H1 (cell line): ENCODE measurements around the gene RFTN2. TPM values are rescaled to one million over a fixed set of nuclear protein-coding genes. Genes with fewer than 3 reads are reported as not detected.

Experiments
- CTCF ChIA-PET: fragments of 300-600 bp; sonication (Branson Sonifier 250); formaldehyde crosslinking; loops from one replicate; lab custom pipeline; 2021; ENCODE audit not compliant: partially characterized antibody; lab: Charles Lee
- POLR2A ChIA-PET: fragments of 300-600 bp; sonication (Branson Sonifier 250); formaldehyde crosslinking; loops from one replicate; lab custom pipeline; 2021; ENCODE audit warnings: inconsistent platforms; ENCODE audit not compliant: partially characterized antibody; lab: Charles Lee
- DNase-seq, 2 experiments: peaks; one replicate each; pipeline versions ENCODE4 v3.0.0 to v3.0.0-alpha.2; 2010 to 2022; ENCODE audit warnings: low spot score in 2 of 2, low read depth in 1 of 2, mixed read lengths in 1 of 2
- FAIRE-seq: peaks from 2 replicates; lab custom pipeline; 2011; peaks lifted over from hg19 to GRCh38; lab: Jason Lieb, UNC
- H2AFZ ChIP-seq: 2 replicates; pipeline ENCODE4 v1.8.1; 2012; ENCODE audit warnings: low read length, inconsistent platforms
- H2AK5ac ChIP-seq: 2 replicates; pipeline ENCODE4 v1.6.1; 2013; ENCODE audit warnings: low read depth, low read length
- H2BK120ac ChIP-seq: replicated peaks from 2 replicates; pipeline ENCODE3; 2013; ENCODE audit warnings: low read depth, low read length, inconsistent platforms
- H2BK12ac ChIP-seq: 2 replicates; pipeline ENCODE4 v1.6.1; 2013; ENCODE audit warnings: low read depth, low read length
- H2BK15ac ChIP-seq: 2 replicates; pipeline ENCODE4 v1.6.1; 2013; ENCODE audit warnings: low read length
- H2BK20ac ChIP-seq: 2 replicates; pipeline ENCODE4 v1.6.1; 2013; ENCODE audit warnings: low read length
- H2BK5ac ChIP-seq: 2 replicates; pipeline ENCODE4 v1.6.1; 2013; ENCODE audit warnings: low read depth, low read length
- H3K14ac ChIP-seq: 2 replicates; pipeline ENCODE4 v1.6.1; 2013; ENCODE audit warnings: inconsistent platforms; ENCODE audit not compliant: insufficient read length
- H3K18ac ChIP-seq: 2 replicates; pipeline ENCODE4 v1.6.1; 2013; ENCODE audit warnings: low read length; ENCODE audit errors: extremely low read depth
- H3K23ac ChIP-seq: 2 replicates; pipeline ENCODE4 v1.6.1; 2013; ENCODE audit warnings: inconsistent platforms; ENCODE audit not compliant: insufficient read length
- H3K23me2 ChIP-seq: 2 replicates; pipeline ENCODE4 v1.6.1; 2013; ENCODE audit warnings: low read depth, low read length
- H3K27ac ChIP-seq: 2 replicates; pipeline ENCODE4 v1.6.1; 2011; ENCODE audit warnings: low read depth, low read length, inconsistent platforms
- H3K27me3 ChIP-seq, 4 experiments: replicated peaks in 1 of 4; 1 replicate in 1 of 4; 2 replicates in 3 of 4; pipeline versions ENCODE4 v1.6.1 to v1.8.1; 2011 to 2013; ENCODE audit warnings: low read length in 3 of 4, mild to moderate bottlenecking in 3 of 4, inconsistent platforms in 2 of 4, mixed read lengths in 2 of 4, moderate library complexity in 1 of 4; ENCODE audit not compliant: control insufficient read depth in 3 of 4, insufficient read depth in 3 of 4; ENCODE audit errors: extremely low read depth in 1 of 4
- H3K36me3 ChIP-seq, 4 experiments: 2 replicates each; pipeline versions ENCODE4 v1.6.1 to v1.8.1; 2011 to 2013; ENCODE audit warnings: mild to moderate bottlenecking in 4 of 4, low read length in 3 of 4, moderate library complexity in 2 of 4, control low read depth in 1 of 4, inconsistent platforms in 1 of 4; ENCODE audit not compliant: insufficient read depth in 4 of 4, control insufficient read depth in 2 of 4
- H3K4ac ChIP-seq: replicated peaks from 2 replicates; pipeline ENCODE3; 2013; ENCODE audit warnings: low read length, low read depth, mixed read lengths, inconsistent platforms; ENCODE audit not compliant: insufficient read length
- H3K4me1 ChIP-seq, 4 experiments: replicated peaks in 1 of 4; 1 replicate in 1 of 4; 2 replicates in 3 of 4; pipeline versions ENCODE4 v1.6.1 to v1.8.1; 2011 to 2013; ENCODE audit warnings: low read length in 3 of 4, inconsistent platforms in 2 of 4, mixed read lengths in 1 of 4; ENCODE audit not compliant: insufficient read depth in 4 of 4, control insufficient read depth in 3 of 4
- H3K4me2 ChIP-seq, 2 experiments: 2 replicates each; pipeline versions ENCODE4 v1.6.1 to v1.8.1; 2011 to 2013; ENCODE audit warnings: low read depth in 2 of 2, low read length in 2 of 2, control low read depth in 1 of 2, inconsistent platforms in 1 of 2, mild to moderate bottlenecking in 1 of 2; ENCODE audit not compliant: insufficient read depth in 1 of 2
- H3K4me3 ChIP-seq, 4 experiments: fragments of 200-600, 300-600 bp in 1 of 4; sonication (generic), shearing (Covaris generic), sonication (Bioruptor Twin) in 1 of 4; 2 replicates each; pipeline versions ENCODE4 v1.5.1 to v1.8.1; 2011 to 2016; ENCODE audit warnings: low read length in 4 of 4, low read depth in 3 of 4, control low read depth in 2 of 4, inconsistent platforms in 2 of 4, mild to moderate bottlenecking in 2 of 4, mixed read lengths in 1 of 4, moderate library complexity in 1 of 4; ENCODE audit not compliant: insufficient read depth in 2 of 4; ENCODE audit errors: extremely low read depth in 1 of 4
- H3K56ac ChIP-seq: replicated peaks from 2 replicates; pipeline ENCODE3; 2013; ENCODE audit warnings: low read depth, mild to moderate bottlenecking, mixed read lengths, low read length, inconsistent platforms; ENCODE audit not compliant: insufficient read length
- H3K79me1 ChIP-seq: 2 replicates; pipeline ENCODE4 v1.6.1; 2013; ENCODE audit warnings: low read depth, low read length, control low read depth
- H3K79me2 ChIP-seq, 2 experiments: 2 replicates each; pipeline versions ENCODE4 v1.6.1 to v1.8.1; 2012 to 2013; ENCODE audit warnings: low read length in 2 of 2, mild to moderate bottlenecking in 2 of 2, inconsistent platforms in 1 of 2; ENCODE audit not compliant: insufficient read depth in 2 of 2, control insufficient read depth in 1 of 2
- H3K9ac ChIP-seq, 4 experiments: replicated peaks in 1 of 4; 1 replicate in 1 of 4; 2 replicates in 3 of 4; pipeline versions ENCODE4 v1.6.1 to v1.8.1; 2011 to 2013; ENCODE audit warnings: low read depth in 3 of 4, low read length in 3 of 4, control low read depth in 2 of 4, mild to moderate bottlenecking in 2 of 4, moderate library complexity in 2 of 4, inconsistent platforms in 1 of 4; ENCODE audit errors: extremely low read depth in 1 of 4
- H3K9me3 ChIP-seq, 2 experiments: 2 replicates each; pipeline versions ENCODE4 v1.6.1 to v1.8.1; 2012 to 2013; ENCODE audit warnings: mild to moderate bottlenecking in 2 of 2, moderate library complexity in 2 of 2, control low read depth in 1 of 2, inconsistent platforms in 1 of 2, low read depth in 1 of 2, low read length in 1 of 2, mixed read lengths in 1 of 2; ENCODE audit not compliant: insufficient read depth in 2 of 2
- H4K20me1 ChIP-seq, 2 experiments: replicated peaks in 1 of 2; 2 replicates each; pipeline versions ENCODE3 to v1.8.1; 2011 to 2013; ENCODE audit warnings: inconsistent platforms in 2 of 2, low read length in 2 of 2, mild to moderate bottlenecking in 1 of 2; ENCODE audit not compliant: insufficient read depth in 2 of 2, control insufficient read depth in 1 of 2
- H4K5ac ChIP-seq: 2 replicates; pipeline ENCODE4 v1.6.1; 2013; ENCODE audit warnings: low read length, low read depth, mixed read lengths, inconsistent platforms; ENCODE audit not compliant: insufficient read length
- H4K8ac ChIP-seq: 2 replicates; pipeline ENCODE4 v1.8.0; 2013; ENCODE audit warnings: mild to moderate bottlenecking, moderate library complexity, low read length, inconsistent platforms; ENCODE audit not compliant: insufficient read depth; ENCODE audit errors: extremely low read depth
- H4K91ac ChIP-seq: replicated peaks from 2 replicates; pipeline ENCODE3; 2013; ENCODE audit warnings: low read length, mixed read lengths, inconsistent platforms; ENCODE audit not compliant: insufficient read length
- BRCA1 ChIP-seq: IDR thresholded peaks from 2 replicates; pipeline ENCODE4 v1.6.1; 2012; ENCODE audit warnings: low read depth, low read length, improper control_type of control experiment
- CEBPB ChIP-seq: IDR thresholded peaks from 2 replicates; pipeline ENCODE4 v1.6.1; 2012; ENCODE audit warnings: low read depth, low read length
- CHD2 ChIP-seq: IDR thresholded peaks from 2 replicates; pipeline ENCODE4 v1.6.1; 2012; ENCODE audit warnings: low read length, improper control_type of control experiment
- KDM1A ChIP-seq: fragments of 200-600, 300-600 bp; sonication (generic); IDR thresholded peaks from 2 replicates; pipeline ENCODE4 v1.7.1; 2016; ENCODE audit warnings: mild to moderate bottlenecking, low read length, borderline replicate concordance
- RAD21 ChIP-seq, 2 experiments: IDR thresholded peaks in 1 of 2; conservative IDR thresholded peaks in 1 of 2; 2 replicates each; pipeline ENCODE4 v1.6.1; 2011; ENCODE audit warnings: low read depth in 2 of 2, low read length in 2 of 2, improper control_type of control experiment in 1 of 2, inconsistent platforms in 1 of 2, mild to moderate bottlenecking in 1 of 2, moderate library complexity in 1 of 2
- RBBP5 ChIP-seq: IDR thresholded peaks from 2 replicates; pipeline ENCODE4 v1.7.1; 2012; ENCODE audit warnings: low read depth, mild to moderate bottlenecking, inconsistent platforms, low read length, moderate library complexity, borderline replicate concordance
- SRF ChIP-seq: IDR thresholded peaks from 2 replicates; pipeline ENCODE4 v1.6.1; 2011; ENCODE audit warnings: mild to moderate bottlenecking, low read depth, low read length, moderate library complexity
- TAF7 ChIP-seq: optimal IDR thresholded peaks from 2 replicates; pipeline ENCODE3; 2011; ENCODE audit warnings: low read depth, mild to moderate bottlenecking, inconsistent platforms, low read length, moderate library complexity, borderline replicate concordance
- YY1 ChIP-seq: IDR thresholded peaks from 2 replicates; pipeline ENCODE4 v1.6.1; 2011; ENCODE audit warnings: low read depth, mild to moderate bottlenecking, low read length
- WGBS, 2 experiments: shearing (Covaris generic) in 1 of 2; methylation state at CpG; one replicate each; pipeline versions ENCODE4 v1.1.6 to v1.1.7; 2013 to 2015; ENCODE audit warnings: low lambda C conversion rate in 2 of 2, mixed read lengths in 2 of 2, inconsistent platforms in 1 of 2, low coverage in 1 of 2, missing lambda C conversion rate in 1 of 2; ENCODE audit not compliant: insufficient replicate concordance in 2 of 2, insufficient coverage in 1 of 2, insufficient read length in 1 of 2; ENCODE audit errors: extremely low coverage in 1 of 2, missing lambda C conversion rate in 1 of 2; 5-methylcytosine and 5-hydroxymethylcytosine counted together
- polyA plus RNA-seq, 7 experiments: library from polyadenylated mRNA; depleted of rRNA in 3 of 7; stranded (reverse) in 5 of 7; unstranded in 2 of 7; fragments of >200 nt in 5 of 7; fragments of 200-250 nt in 2 of 7; gene quantifications; 1 replicate in 5 of 7; 2 replicates in 1 of 7; 4 replicates in 1 of 7; pipeline versions ENCODE4 v1.2.1 to v1.2.3, GENCODE V29; 2011 to 2013; ENCODE audit warnings: missing spikeins in 2 of 7, mixed read lengths in 2 of 7
- total RNA-seq: library from RNA; stranded (reverse); fragmentation: NEBNext Ultra II Directional; extraction: Animal tissue kit (Norgen Biotek cat#: 25700); gene quantifications from 2 replicates; pipeline ENCODE4 v1.2.1, GENCODE V29; 2021

Gene RFTN2
- total and polyA plus RNA-seq, 2 of the 8 experiments (the other 6 are each of a cell fraction or from before 2014, with no cell fraction given) = 2.3 to 2.4 TPM

DNA sequence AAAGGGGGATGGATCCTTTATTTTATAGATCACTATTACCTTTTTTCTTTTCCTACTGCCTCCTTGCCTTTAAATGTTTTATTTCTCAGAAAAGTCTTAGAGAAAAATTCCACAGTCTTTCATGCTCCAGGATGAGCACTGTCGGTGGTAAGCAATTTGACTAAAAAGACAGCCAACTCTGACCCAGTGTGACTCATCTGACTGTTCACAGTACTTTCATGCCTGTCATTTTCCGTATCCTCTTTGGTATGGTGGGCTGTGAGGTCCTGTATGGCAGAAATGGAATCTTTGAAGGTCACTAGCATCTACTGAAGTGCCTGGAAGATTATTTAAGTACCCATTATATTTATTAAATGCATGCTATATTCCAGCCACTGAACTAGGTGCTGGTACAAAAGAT, 2.1 kb upstream of the RFTN2 start:
- CTCF ChIA-PET = no interaction called here
- no peak overlapping the region for H3K4ac ChIP-seq
- H3K27me3 ChIP-seq = no peaks in the 10 kb centered on the region
- FAIRE-seq (no peak), DNase-seq (no peak)
- peaks cover 0 to 8% (median 4%) of the 10 kb centered on the region in 4 experiments; a peak in 5 of 7 replicates for H3K4me1 ChIP-seq
- no peak overlapping the region for H3K56ac ChIP-seq
- no peaks in the 10 kb centered on the region for H3K23me2 ChIP-seq
- H3K27ac ChIP-seq = no peak overlapping the region
- H2BK5ac ChIP-seq = no peak overlapping the region
- no peak overlapping the region for H2BK12ac ChIP-seq
- H3K79me2 ChIP-seq = no peaks in the 10 kb centered on the region
- 86% methylated on average over 2 of the region's 2 CpGs; no CpG with 5 or more reads in 1 of the 2 experiments for WGBS, 2 experiments
- H3K23ac ChIP-seq = no peak overlapping the region
- peak overlapping the region in 1 of 4 experiments; percentile 13; a peak in 1 of 7 replicates for H3K9ac ChIP-seq
- no peak for TF ChIP-seq KDM1A
- no peak for TF ChIP-seq CEBPB
- no peak for TF ChIP-seq CHD2
- TF ChIP-seq SRF = no peak
- no peak for TF ChIP-seq TAF7
- TF ChIP-seq RAD21 (IDR thresholded peaks at IDR 0.05 in 1 of 2, conservative IDR thresholded peaks at IDR 0.05 in 1 of 2; ENCODE audit: low read depth in 2 of 2, low read length in 2 of 2) = no peak
- no peak for TF ChIP-seq RBBP5
- TF ChIP-seq YY1 = no peak
- no peak for TF ChIP-seq BRCA1
- no peaks in the 10 kb centered on the region for H3K36me3 ChIP-seq
- no peak overlapping the region for H4K5ac ChIP-seq
- H4K20me1 ChIP-seq = no peaks in the 10 kb centered on the region
- H2AK5ac ChIP-seq = no peak overlapping the region
- no peak overlapping the region for H2BK120ac ChIP-seq
- H3K18ac ChIP-seq = no peak overlapping the region
- H2BK15ac ChIP-seq = no peak overlapping the region
- POLR2A ChIA-PET = no interaction called here
- H3K4me2 ChIP-seq = no peak overlapping the region
- no peak overlapping the region for H4K8ac ChIP-seq
- H3K14ac ChIP-seq = no peak overlapping the region
- no peak overlapping the region for H2AFZ ChIP-seq
- no peaks in the 10 kb centered on the region for H3K9me3 ChIP-seq
- no peaks in the 10 kb centered on the region for H3K79me1 ChIP-seq
- no peak overlapping the region for H3K4me3 ChIP-seq
- H4K91ac ChIP-seq = no peak overlapping the region
- H2BK20ac ChIP-seq = no peak overlapping the region
